ENCODE measurements around the gene PACSIN1. TPM values are rescaled to one million over a fixed set of nuclear protein-coding genes. Genes with fewer than 3 reads are reported as not detected.

PACSIN1 gene
- total RNA-seq, 1 donor from 2014 or later, result 10.8 TPM

Other genes starting within 250 kb of the PACSIN1 start
- 44.4 TPM for gene HMGA1, start 229.2 kb upstream of the PACSIN1 start, total RNA-seq
- 20.7 TPM for gene SMIM29, start 217.1 kb upstream of the PACSIN1 start, total RNA-seq
- gene NUDT3, start 73.4 kb upstream of the PACSIN1 start, total RNA-seq, result 47.6 TPM
- gene RPS10, start 40.0 kb upstream of the PACSIN1 start, total RNA-seq, result 718 TPM
- not detected for gene SPDEF, start 90.3 kb downstream of the PACSIN1 start, total RNA-seq
- 143 TPM for gene ILRUN, start 230.7 kb downstream of the PACSIN1 start, total RNA-seq